Measurements from ENCODE around the gene SIX2.

DNA sequence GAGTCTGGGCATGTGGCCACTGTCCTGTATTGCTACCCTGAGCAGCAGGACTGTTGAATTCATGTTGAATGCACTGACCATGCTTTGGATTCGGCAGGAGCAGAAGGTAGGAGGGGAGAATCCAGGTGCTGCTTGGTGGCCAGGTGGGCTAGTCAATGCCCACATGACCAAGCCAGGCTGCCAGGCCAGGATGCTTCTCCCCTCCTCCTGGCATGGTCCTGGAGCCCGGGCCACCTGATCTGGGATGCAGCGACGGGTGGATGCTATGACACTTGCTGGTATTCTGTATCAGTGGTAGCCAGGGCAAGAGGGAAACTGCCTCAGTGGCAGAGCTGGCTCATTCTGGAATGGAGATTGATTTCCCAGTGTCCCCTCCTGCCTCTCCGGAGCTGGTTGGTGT is 14.8 kb upstream of the SIX2 start:
- TF ChIP-seq, protein P1, sequence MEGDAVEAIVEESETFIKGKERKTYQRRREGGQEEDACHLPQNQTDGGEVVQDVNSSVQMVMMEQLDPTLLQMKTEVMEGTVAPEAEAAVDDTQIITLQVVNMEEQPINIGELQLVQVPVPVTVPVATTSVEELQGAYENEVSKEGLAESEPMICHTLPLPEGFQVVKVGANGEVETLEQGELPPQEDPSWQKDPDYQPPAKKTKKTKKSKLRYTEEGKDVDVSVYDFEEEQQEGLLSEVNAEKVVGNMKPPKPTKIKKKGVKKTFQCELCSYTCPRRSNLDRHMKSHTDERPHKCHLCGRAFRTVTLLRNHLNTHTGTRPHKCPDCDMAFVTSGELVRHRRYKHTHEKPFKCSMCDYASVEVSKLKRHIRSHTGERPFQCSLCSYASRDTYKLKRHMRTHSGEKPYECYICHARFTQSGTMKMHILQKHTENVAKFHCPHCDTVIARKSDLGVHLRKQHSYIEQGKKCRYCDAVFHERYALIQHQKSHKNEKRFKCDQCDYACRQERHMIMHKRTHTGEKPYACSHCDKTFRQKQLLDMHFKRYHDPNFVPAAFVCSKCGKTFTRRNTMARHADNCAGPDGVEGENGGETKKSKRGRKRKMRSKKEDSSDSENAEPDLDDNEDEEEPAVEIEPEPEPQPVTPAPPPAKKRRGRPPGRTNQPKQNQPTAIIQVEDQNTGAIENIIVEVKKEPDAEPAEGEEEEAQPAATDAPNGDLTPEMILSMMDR (IDR thresholded peaks at IDR 0.05) = no peak
- no peak for TF ChIP-seq POLR2A (IDR thresholded peaks at IDR 0.05)
